NB4 (cell line): ENCODE data around the gene SNRNP70.

ENCODE experiments used
- DNase-seq: peaks from one replicate; pipeline ENCODE4 v3.0.0; 2010; ENCODE audit warnings: low read depth
- H3K4me3 ChIP-seq: one replicate; pipeline ENCODE4 v1.5.1; 2011; ENCODE audit warnings: mild to moderate bottlenecking, low read depth, low read length, moderate library complexity
- CTCF ChIP-seq: IDR thresholded peaks from one replicate; pipeline ENCODE4 v1.5.1; 2012; ENCODE audit warnings: low read depth, low read length
- MAX ChIP-seq: IDR thresholded peaks from 2 replicates; pipeline ENCODE4 v1.6.1; 2011; ENCODE audit warnings: low read depth, low read length
- MYC ChIP-seq: IDR thresholded peaks from 2 replicates; pipeline ENCODE4 v1.6.1; 2011; ENCODE audit warnings: low read depth, low read length
- POLR2A ChIP-seq: IDR thresholded peaks from 2 replicates; pipeline ENCODE4 v1.6.1; 2011; ENCODE audit warnings: mild to moderate bottlenecking; ENCODE audit not compliant: insufficient read length; ENCODE audit errors: extremely low read depth

Gene SNRNP70

GRCh38 chr19:49154279-49154678 lies 69.0 kb downstream of the SNRNP70 start:
- DNase-seq, result no peak
- TF ChIP-seq MYC (no peak), POLR2A (no peak), CTCF (no peak), MAX (no peak)
- H3K4me3 ChIP-seq, result no peak overlapping the region

GRCh38 chr19:49155005-49155819 lies 70.0 kb downstream of the SNRNP70 start, which contains the start of gene HRC:
Gene HRC (minus strand): TSS chr19:49155396. CDS start chr19:49155237, 159 bp downstream.
- no peak within 1 kb of the TSS for H3K4me3 ChIP-seq
- TF ChIP-seq MYC, result no peak
- no peak for TF ChIP-seq MAX
- TF ChIP-seq CTCF, result no peak
- TF ChIP-seq POLR2A, result no peak
- DNase-seq, result no peak

GRCh38 chr19:49155820-49156346 lies 70.6 kb downstream of the SNRNP70 start:
- TF ChIP-seq POLR2A (no peak), MAX (no peak), CTCF (no peak), MYC (no peak)
- no peak overlapping the region for H3K4me3 ChIP-seq
- no peak for DNase-seq

GRCh38 chr19:49157445-49158224 lies 72.4 kb downstream of the SNRNP70 start, which contains the start of gene TRPM4:
Gene TRPM4 (plus strand): TSS chr19:49157792. CDS start chr19:49157867, 75 bp downstream.
- H3K4me3 ChIP-seq, result no peak within 1 kb of the TSS
- TF ChIP-seq POLR2A (no peak), CTCF (no peak), MYC (no peak), MAX (no peak)
- DNase-seq, result peak; percentile 40
